ENCODE measurements around the gene ERF. TPM values are rescaled to one million over a fixed set of nuclear protein-coding genes. Genes with fewer than 3 reads are reported as not detected.

The ERF gene
- total RNA-seq (10 to 100 TPM; 58.7 to 64.7 TPM), polyA plus RNA-seq (5.1 TPM)

DNA sequence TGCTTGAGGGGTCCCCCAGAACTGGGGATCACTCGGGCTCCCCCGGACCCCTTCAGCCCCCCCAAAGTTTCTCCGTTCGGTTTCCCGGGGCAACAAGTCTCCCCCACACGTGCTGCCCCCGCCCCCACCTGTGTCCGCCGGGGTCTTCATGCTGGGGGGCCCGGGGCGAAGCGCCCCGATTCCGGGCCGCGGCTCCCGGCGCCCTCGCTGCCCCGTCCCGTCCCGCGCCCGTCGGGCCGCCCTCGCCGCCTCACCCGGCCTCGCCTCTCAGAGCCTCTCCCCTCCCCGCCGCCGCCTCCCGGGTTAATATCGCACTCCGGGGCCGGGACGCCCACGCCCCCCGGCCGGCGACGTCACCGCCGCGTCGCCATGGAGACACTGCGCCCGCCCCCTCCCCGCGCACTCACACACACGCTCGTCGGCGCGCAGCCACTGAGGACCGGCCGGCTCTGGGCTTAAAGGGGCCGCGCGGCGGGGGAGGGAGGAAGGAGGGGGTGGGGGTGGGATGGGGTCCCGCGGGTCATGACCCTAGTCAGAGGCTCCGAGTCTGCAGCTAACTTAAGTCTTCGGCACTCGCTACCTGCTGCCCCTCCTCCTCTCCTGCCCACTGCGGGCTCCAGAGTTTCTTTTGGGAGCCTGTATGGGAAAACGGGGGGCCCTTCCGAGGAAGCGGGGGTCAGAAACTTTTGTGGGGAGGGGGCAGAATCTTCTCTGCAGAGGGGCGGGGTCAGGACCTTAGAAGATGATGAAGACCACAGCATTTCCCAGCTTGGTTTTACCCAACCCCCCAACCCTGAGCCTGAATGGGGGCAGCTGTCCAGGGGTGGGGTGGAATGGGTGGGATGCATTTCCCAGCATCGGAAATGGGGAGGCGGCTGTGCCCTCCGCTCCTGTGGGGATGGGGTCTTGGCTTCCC lies at the start of gene ERF:
Gene ERF, minus strand, starts transcription at position 279 of the 916 bp plus-strand sequence. Its CDS starts 129 bp downstream, at position 150.
- Mint-ChIP-seq H3K27me3 (peaks cover 0 to 9% of the 10 kb centered on the region in 2 donors), H3K27ac (peak within 1 kb of the TSS; percentile 54 to 91 (median 80)), H3K9me3 (peaks cover 0 to 1% (median 0%) of the 10 kb centered on the region in 5 donors), H3K4me1 (peaks cover 24 to 37% (median 27%) of the 10 kb centered on the region in 3 donors), H3K4me3 (peak within 1 kb of the TSS; percentile 73 to 94 (median 81)), H3K36me3 (peaks cover 0 to 3% (median 0%) of the 10 kb centered on the region in 3 donors)
- CTCF ChIA-PET = interaction anchor here (0.9 to 1.5 kb wide), 5 partner anchors 10 to 123 kb away, joined by 3 to 5 read pairs (median 4); partner anchors contain the start of gene POU2F2
- POLR2A ChIA-PET = interaction anchor here (0.8 to 1.0 kb wide), 2 partner anchors 8 to 12 kb away, joined by 4 to 6 read pairs; no protein-coding TSS in a partner anchor
- Histone ChIP-seq H3K27me3 (ENCODE audit: insufficient read depth, low read length, poor library complexity, severe bottlenecking) (no peaks in the 10 kb centered on the region), H3K36me3 (ENCODE audit: insufficient read depth, low read length) (no peaks in the 10 kb centered on the region), H3K4me1 (ENCODE audit: insufficient read depth, low read length) (peaks cover 36% of the 10 kb centered on the region), H3K4me3 (ENCODE audit: low read length) (peak within 1 kb of the TSS; percentile 90), H3K9me3 (ENCODE audit: low read length) (no peaks in the 10 kb centered on the region), H3K27ac (ENCODE audit: low read depth, low read length) (peak within 1 kb of the TSS; percentile 96)
- DNase-seq = peak; percentile 90 to 96 (median 93)

- no peaks in the 10 kb centered on the region for H3K9me3 ChIP-seq (ENCODE audit: low read length)
- Mint-ChIP-seq H3K4me1 (peaks cover 19 to 31% (median 25%) of the 10 kb centered on the region in 3 donors), H3K27ac (peak overlapping the region in 2 of 8 donors; percentile 46 to 77), H3K27me3 (peaks cover 0 to 3% of the 10 kb centered on the region in 2 donors), H3K9me3 (no peaks in the 10 kb centered on the region), H3K4me3 (peak overlapping the region in 5 of 7 donors; percentile 24 to 93 (median 80)), H3K36me3 (peaks cover 0 to 3% (median 1%) of the 10 kb centered on the region in 3 donors)
- peaks cover 16% of the 10 kb centered on the region for H3K4me1 ChIP-seq (ENCODE audit: insufficient read depth, low read length)
- ChIA-PET POLR2A (interaction anchor here (0.6 kb wide), 1 partner anchor 200 kb away, joined by 3 read pairs; no protein-coding TSS in a partner anchor), CTCF (interaction anchor here (0.6 to 0.8 kb wide), 3 partner anchors 40 to 173 kb away, joined by 3 read pairs; no protein-coding TSS in a partner anchor)
- no peaks in the 10 kb centered on the region for H3K27me3 ChIP-seq (ENCODE audit: insufficient read depth, low read length, poor library complexity, severe bottlenecking)
- no peak overlapping the region for H3K4me3 ChIP-seq (ENCODE audit: low read length)
- no peak for DNase-seq
- H3K36me3 ChIP-seq (ENCODE audit: insufficient read depth, low read length) = no peaks in the 10 kb centered on the region
- no peak overlapping the region for H3K27ac ChIP-seq (ENCODE audit: low read depth, low read length)
These were observed 48.9 kb upstream of the ERF start for GRCh38 chr19:42303876-42304275.

DNA sequence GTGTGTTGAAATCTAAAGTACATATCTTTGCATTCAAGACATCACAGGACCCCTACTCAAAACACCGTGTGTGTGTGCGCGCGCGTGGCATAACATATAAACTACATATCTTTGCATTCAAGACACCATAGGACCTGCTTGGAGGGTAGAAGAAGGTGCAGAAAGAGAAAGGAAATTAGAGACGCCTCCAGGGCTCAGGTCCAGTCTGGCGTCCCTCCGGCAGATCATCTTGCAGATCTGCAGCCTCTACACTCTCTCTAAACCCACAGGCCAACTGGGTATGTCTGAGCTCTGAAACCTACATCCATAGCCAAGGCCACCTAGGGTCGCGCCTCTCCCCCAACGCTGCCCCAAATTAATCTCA lies 48.2 kb upstream of the ERF start:
- peaks cover 0 to 3% (median 1%) of the 10 kb centered on the region in 3 donors for H3K36me3 Mint-ChIP-seq
- H3K9me3 Mint-ChIP-seq = no peaks in the 10 kb centered on the region
- DNase-seq = no peak
- H3K4me1 Mint-ChIP-seq = peaks cover 19 to 31% (median 25%) of the 10 kb centered on the region in 3 donors
- Histone ChIP-seq H3K4me3 (ENCODE audit: low read length) (peak overlapping the region; percentile 79), H3K27ac (ENCODE audit: low read depth, low read length) (peak overlapping the region; percentile 43), H3K9me3 (ENCODE audit: low read length) (no peaks in the 10 kb centered on the region), H3K27me3 (ENCODE audit: insufficient read depth, low read length, poor library complexity, severe bottlenecking) (no peaks in the 10 kb centered on the region), H3K4me1 (ENCODE audit: insufficient read depth, low read length) (peaks cover 16% of the 10 kb centered on the region), H3K36me3 (ENCODE audit: insufficient read depth, low read length) (no peaks in the 10 kb centered on the region)
- ChIA-PET POLR2A (interaction anchor here (1.0 kb wide), 1 partner anchor 58 kb away, joined by 3 read pairs; no protein-coding TSS in a partner anchor), CTCF (interaction anchor here (1.6 kb wide), 1 partner anchor 21 kb away, joined by 3 read pairs; no protein-coding TSS in a partner anchor)
- H3K27ac Mint-ChIP-seq = peak overlapping the region in 7 of 8 donors; percentile 57 to 93 (median 77)
- H3K27me3 Mint-ChIP-seq = peaks cover 0 to 3% of the 10 kb centered on the region in 2 donors
- peak overlapping the region; percentile 88 to 93 (median 90) for H3K4me3 Mint-ChIP-seq

DNA sequence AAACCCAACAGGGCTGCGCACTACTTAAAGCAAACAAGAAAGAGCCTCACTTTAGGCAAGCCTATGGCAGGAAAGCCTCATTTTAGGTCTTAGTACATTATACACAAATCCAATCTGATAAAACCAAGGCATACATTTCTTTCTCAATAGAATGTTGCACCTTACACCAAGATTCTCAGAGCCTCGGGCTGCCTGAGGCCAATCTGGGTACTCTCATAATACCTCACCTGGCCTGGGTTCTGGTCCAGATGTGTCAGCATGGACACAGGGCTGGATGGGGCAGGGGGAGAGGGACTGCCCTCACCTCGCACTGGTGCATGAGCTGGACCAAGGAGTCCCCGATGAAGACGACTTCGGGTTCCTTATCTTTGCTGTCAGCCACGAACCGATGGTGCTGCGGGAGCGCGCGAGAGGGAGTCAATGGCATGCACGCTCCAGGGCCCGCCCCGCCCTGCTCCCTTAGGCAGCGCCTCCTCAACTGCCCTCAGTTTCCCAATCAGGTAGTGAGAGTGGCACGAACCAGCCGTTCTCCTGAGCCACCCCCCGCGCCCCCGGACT lies 46.8 kb upstream of the ERF start, which contains the start of gene PRR19:
Gene PRR19, plus strand, starts transcription at position 487 of the 558 bp plus-strand sequence. CDS start 7,453 bp downstream, outside the sequence.
- H3K9me3 Mint-ChIP-seq = no peaks in the 10 kb centered on the region
- Histone ChIP-seq H3K9me3 (ENCODE audit: low read length) (no peaks in the 10 kb centered on the region), H3K27ac (ENCODE audit: low read depth, low read length) (peak within 1 kb of the TSS; percentile 43), H3K4me3 (ENCODE audit: low read length) (peak within 1 kb of the TSS; percentile 79), H3K4me1 (ENCODE audit: insufficient read depth, low read length) (peaks cover 16% of the 10 kb centered on the region), H3K36me3 (ENCODE audit: insufficient read depth, low read length) (no peaks in the 10 kb centered on the region), H3K27me3 (ENCODE audit: insufficient read depth, low read length, poor library complexity, severe bottlenecking) (no peaks in the 10 kb centered on the region)
- peaks cover 0 to 6% (median 0%) of the 10 kb centered on the region in 3 donors for H3K36me3 Mint-ChIP-seq
- peak within 1 kb of the TSS; percentile 57 to 93 (median 78) for H3K27ac Mint-ChIP-seq
- H3K4me1 Mint-ChIP-seq = peaks cover 19 to 31% (median 25%) of the 10 kb centered on the region in 3 donors
- no peak for DNase-seq
- ChIA-PET POLR2A (interaction anchor here (1.0 kb wide), 1 partner anchor 57 kb away, joined by 3 read pairs; no protein-coding TSS in a partner anchor), CTCF (interaction anchor here (0.6 to 1.6 kb wide), 5 partner anchors 20 to 193 kb away, joined by 3 to 4 read pairs (median 3); partner anchors contain the start of genes GSK3A and POU2F2)
- no peaks in the 10 kb centered on the region for H3K27me3 Mint-ChIP-seq
- peak within 1 kb of the TSS; percentile 88 to 93 (median 90) for H3K4me3 Mint-ChIP-seq

DNA sequence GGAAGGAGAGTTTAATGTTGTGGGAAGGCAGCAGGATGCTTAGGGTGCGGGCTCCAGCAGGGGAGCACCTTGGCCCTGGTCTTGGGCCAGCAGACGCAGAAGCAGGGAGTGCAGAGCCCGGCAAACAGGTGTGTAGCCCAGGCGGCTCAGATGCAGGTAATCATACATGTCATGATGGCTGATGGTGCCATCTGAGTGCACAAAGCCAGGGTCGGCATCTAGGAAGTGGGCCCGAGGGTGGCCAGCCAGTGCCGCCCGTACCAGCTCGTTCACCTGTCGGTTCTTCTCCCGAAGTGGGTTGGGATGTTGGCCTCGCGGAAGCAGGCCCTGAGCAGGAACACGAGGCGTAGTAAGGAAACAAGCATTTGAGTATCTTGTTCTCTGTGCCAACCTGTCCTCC lies 42.1 kb upstream of the ERF start:
- Mint-ChIP-seq H3K4me3 (no peak overlapping the region), H3K36me3 (peaks cover 0 to 37% (median 2%) of the 10 kb centered on the region in 3 donors), H3K4me1 (peaks cover 11 to 20% (median 15%) of the 10 kb centered on the region in 3 donors), H3K27ac (peak overlapping the region in 2 of 8 donors; percentile 61 to 66), H3K27me3 (no peaks in the 10 kb centered on the region), H3K9me3 (no peaks in the 10 kb centered on the region)
- Histone ChIP-seq H3K36me3 (ENCODE audit: insufficient read depth, low read length) (no peaks in the 10 kb centered on the region), H3K9me3 (ENCODE audit: low read length) (no peaks in the 10 kb centered on the region), H3K4me1 (ENCODE audit: insufficient read depth, low read length) (peaks cover 5% of the 10 kb centered on the region), H3K27me3 (ENCODE audit: insufficient read depth, low read length, poor library complexity, severe bottlenecking) (no peaks in the 10 kb centered on the region), H3K4me3 (ENCODE audit: low read length) (no peak overlapping the region), H3K27ac (ENCODE audit: low read depth, low read length) (no peak overlapping the region)
- ChIA-PET POLR2A (no interaction called here), CTCF (interaction anchor here (0.9 to 2.1 kb wide), 7 partner anchors 18 to 195 kb away, joined by 3 to 10 read pairs (median 6); no protein-coding TSS in a partner anchor)
- DNase-seq = no peak

- no peak overlapping the region for H3K4me3 ChIP-seq (ENCODE audit: low read length)
- ChIA-PET POLR2A (interaction anchor here (0.9 to 1.1 kb wide), 2 partner anchors 26 to 163 kb away, joined by 3 read pairs; partner anchors contain the start of gene POU2F2), CTCF (interaction anchor here (0.6 to 2.9 kb wide), 20 partner anchors 10 to 193 kb away, joined by 3 to 16 read pairs (median 4); partner anchors contain the start of genes GSK3A and POU2F2)
- H3K36me3 Mint-ChIP-seq = peaks cover 0 to 47% (median 2%) of the 10 kb centered on the region in 3 donors
- H3K9me3 ChIP-seq (ENCODE audit: low read length) = no peaks in the 10 kb centered on the region
- no peaks in the 10 kb centered on the region for H3K9me3 Mint-ChIP-seq
- no peak overlapping the region for H3K27ac ChIP-seq (ENCODE audit: low read depth, low read length)
- no peaks in the 10 kb centered on the region for H3K4me1 ChIP-seq (ENCODE audit: insufficient read depth, low read length)
- H3K36me3 ChIP-seq (ENCODE audit: insufficient read depth, low read length) = no peaks in the 10 kb centered on the region
- H3K4me1 Mint-ChIP-seq = peaks cover 5 to 17% (median 10%) of the 10 kb centered on the region in 3 donors
- H3K27me3 Mint-ChIP-seq = no peaks in the 10 kb centered on the region
- DNase-seq = peak; percentile 77 to 92 (median 85)
- H3K4me3 Mint-ChIP-seq = no peak overlapping the region
- H3K27ac Mint-ChIP-seq = peak overlapping the region in 5 of 8 donors; percentile 55 to 70 (median 61)
- H3K27me3 ChIP-seq (ENCODE audit: insufficient read depth, low read length, poor library complexity, severe bottlenecking) = no peaks in the 10 kb centered on the region
These were observed 41.0 kb upstream of the ERF start for GRCh38 chr19:42295831-42296525.

- Mint-ChIP-seq H3K27me3 (no peaks in the 10 kb centered on the region), H3K36me3 (peaks cover 0 to 51% (median 2%) of the 10 kb centered on the region in 3 donors), H3K9me3 (no peaks in the 10 kb centered on the region), H3K27ac (peak overlapping the region in 4 of 8 donors; percentile 6 to 61 (median 44)), H3K4me1 (peaks cover 5 to 16% (median 10%) of the 10 kb centered on the region in 3 donors), H3K4me3 (no peak overlapping the region)
- no peaks in the 10 kb centered on the region for H3K27me3 ChIP-seq (ENCODE audit: insufficient read depth, low read length, poor library complexity, severe bottlenecking)
- CTCF ChIA-PET = interaction anchor here (0.7 to 2.9 kb wide), 5 partner anchors 13 to 185 kb away, joined by 3 to 16 read pairs (median 5); partner anchors contain the start of genes GSK3A and POU2F2
- no peak for DNase-seq
- H3K4me3 ChIP-seq (ENCODE audit: low read length) = no peak overlapping the region
- no peaks in the 10 kb centered on the region for H3K4me1 ChIP-seq (ENCODE audit: insufficient read depth, low read length)
- H3K27ac ChIP-seq (ENCODE audit: low read depth, low read length) = no peak overlapping the region
- H3K9me3 ChIP-seq (ENCODE audit: low read length) = no peaks in the 10 kb centered on the region
- H3K36me3 ChIP-seq (ENCODE audit: insufficient read depth, low read length) = no peaks in the 10 kb centered on the region
- POLR2A ChIA-PET = interaction anchor here (1.1 kb wide), 1 partner anchor 163 kb away, joined by 3 read pairs; the partner anchor contains the start of gene POU2F2
These were observed 40.4 kb upstream of the ERF start for GRCh38 chr19:42295342-42295741.

Measured in CD8-positive, alpha-beta memory T cell (primary cell).